ENCODE measurements around the gene CLGN. TPM values are rescaled to one million over a fixed set of nuclear protein-coding genes. Genes with fewer than 3 reads are reported as not detected.
"Not testable (repeated sequence)": the region's sequence is repeated elsewhere in the genome, so short reads cannot be mapped to it uniquely, and the experiment has no call there.

The CLGN gene
- total and polyA plus RNA-seq, 2 donors from 2014 or later, result 0.44 to 0.54 TPM

- Histone ChIP-seq H3K9ac (ENCODE audit: low read length in 3 of 3) (no peak overlapping the region), H3K9me3 (ENCODE audit: control insufficient read depth in 2 of 3, insufficient read depth in 1 of 3, low read length in 3 of 3) (no peaks in the 10 kb centered on the region), H3K27me3 (ENCODE audit: control insufficient read depth, insufficient read depth, low read length) (no peaks in the 10 kb centered on the region), H3K4me1 (ENCODE audit: control insufficient read depth in 2 of 3, insufficient read depth in 2 of 3, low read depth in 1 of 3, low read length in 3 of 3) (no peaks in the 10 kb centered on the region), H3K27ac (ENCODE audit: low read depth in 2 of 2, low read length in 2 of 2) (no peak overlapping the region), H3K4me3 (ENCODE audit: low read length in 3 of 3) (no peak overlapping the region), H3K36me3 (ENCODE audit: control insufficient read depth in 2 of 3, insufficient read depth in 3 of 3, low read length in 3 of 3) (no peaks in the 10 kb centered on the region)
- TF ChIP-seq CTCF (IDR thresholded peaks at IDR 0.05; ENCODE audit: borderline replicate concordance, extremely low read depth, insufficient read depth), result no peak
- no peak for FAIRE-seq
- DNase-seq, result no peak
- intact Hi-C loops (cut with DNase I), result no loop called here
Measured at GRCh38 chr4:140463182-140463581, 35.7 kb upstream of the CLGN start.

- intact Hi-C loops (cut with DNase I), result no loop called here
- FAIRE-seq (no peak), DNase-seq (no peak)
- H3K4me1 ChIP-seq (ENCODE audit: control insufficient read depth in 2 of 3, insufficient read depth in 2 of 3, low read depth in 1 of 3, low read length in 3 of 3), result no peaks in the 10 kb centered on the region
- H3K27ac ChIP-seq (ENCODE audit: low read depth in 2 of 2, low read length in 2 of 2), result no peak overlapping the region
- no peaks in the 10 kb centered on the region for H3K9me3 ChIP-seq (ENCODE audit: control insufficient read depth in 2 of 3, insufficient read depth in 1 of 3, low read length in 3 of 3)
- H3K4me3 ChIP-seq (ENCODE audit: low read length in 3 of 3), result no peak overlapping the region
- no peak overlapping the region for H3K9ac ChIP-seq (ENCODE audit: low read length in 3 of 3)
- H3K36me3 ChIP-seq (ENCODE audit: control insufficient read depth in 2 of 3, insufficient read depth in 3 of 3, low read length in 3 of 3), result no peaks in the 10 kb centered on the region
- H3K27me3 ChIP-seq (ENCODE audit: control insufficient read depth, insufficient read depth, low read length), result no peaks in the 10 kb centered on the region
- TF ChIP-seq CTCF (IDR thresholded peaks at IDR 0.05; ENCODE audit: borderline replicate concordance, extremely low read depth, insufficient read depth), result no peak
Measured at GRCh38 chr4:140450352-140450751, 22.9 kb upstream of the CLGN start.

DNA sequence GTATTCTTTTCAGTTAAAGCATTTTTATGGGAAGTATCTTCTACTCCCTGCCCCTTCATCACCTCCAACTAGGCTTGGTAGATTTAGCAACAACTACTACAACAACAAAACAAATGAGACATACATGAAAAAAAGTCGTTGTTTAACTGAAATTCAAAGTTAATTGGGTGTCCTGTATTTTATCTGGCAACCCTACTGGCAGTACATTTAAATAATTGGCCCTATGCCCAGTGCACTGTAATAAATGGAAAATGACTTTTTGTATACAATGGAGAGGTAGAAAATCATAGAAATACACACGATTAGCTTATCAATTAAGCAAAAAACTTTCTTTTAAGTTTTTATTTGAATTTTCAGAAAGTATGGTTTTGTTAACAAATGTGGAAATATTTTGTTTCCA, 21.4 kb upstream of the CLGN start:
- TF ChIP-seq CTCF (IDR thresholded peaks at IDR 0.05; ENCODE audit: borderline replicate concordance, extremely low read depth, insufficient read depth), result no peak
- Histone ChIP-seq H3K4me1 (ENCODE audit: control insufficient read depth in 2 of 3, insufficient read depth in 2 of 3, low read depth in 1 of 3, low read length in 3 of 3) (no peaks in the 10 kb centered on the region), H3K4me3 (ENCODE audit: low read length in 3 of 3) (no peak overlapping the region), H3K27me3 (ENCODE audit: control insufficient read depth, insufficient read depth, low read length) (no peaks in the 10 kb centered on the region), H3K9ac (ENCODE audit: low read length in 3 of 3) (no peak overlapping the region), H3K36me3 (ENCODE audit: control insufficient read depth in 2 of 3, insufficient read depth in 3 of 3, low read length in 3 of 3) (no peaks in the 10 kb centered on the region), H3K27ac (ENCODE audit: low read depth in 2 of 2, low read length in 2 of 2) (no peak overlapping the region), H3K9me3 (ENCODE audit: control insufficient read depth in 2 of 3, insufficient read depth in 1 of 3, low read length in 3 of 3) (no peaks in the 10 kb centered on the region)
- DNase-seq (peak in 1 of 5 donors; percentile 20), FAIRE-seq (no peak)
- intact Hi-C loops (cut with DNase I), result no loop called here

DNA sequence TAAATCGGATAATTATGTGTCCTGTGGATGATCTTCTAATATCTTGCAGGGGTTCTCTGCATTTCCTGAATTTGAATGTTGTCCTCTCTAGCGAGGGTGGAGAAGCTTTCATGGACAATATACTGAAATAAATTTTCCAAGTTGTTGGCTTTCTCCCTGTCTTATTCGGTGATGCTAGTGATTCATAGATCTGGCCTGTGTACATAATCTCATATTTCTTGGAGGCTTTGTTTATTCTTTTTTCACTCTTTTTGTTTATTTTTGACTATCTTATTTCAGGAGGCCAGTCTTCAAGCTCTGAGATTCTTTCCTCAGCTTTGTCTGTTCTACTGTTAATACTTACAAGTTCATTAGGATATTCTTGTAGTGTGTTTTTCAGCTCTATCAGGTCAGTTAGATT, 20.7 kb upstream of the CLGN start:
- Histone ChIP-seq H3K27me3 (ENCODE audit: control insufficient read depth, insufficient read depth, low read length) (no peaks in the 10 kb centered on the region), H3K4me3 (ENCODE audit: low read length in 3 of 3) (no peak overlapping the region), H3K9me3 (ENCODE audit: control insufficient read depth in 2 of 3, insufficient read depth in 1 of 3, low read length in 3 of 3) (no peaks in the 10 kb centered on the region), H3K36me3 (ENCODE audit: control insufficient read depth in 2 of 3, insufficient read depth in 3 of 3, low read length in 3 of 3) (no peaks in the 10 kb centered on the region), H3K9ac (ENCODE audit: low read length in 3 of 3) (no peak overlapping the region), H3K27ac (ENCODE audit: low read depth in 2 of 2, low read length in 2 of 2) (no peak overlapping the region), H3K4me1 (ENCODE audit: control insufficient read depth in 2 of 3, insufficient read depth in 2 of 3, low read depth in 1 of 3, low read length in 3 of 3) (no peaks in the 10 kb centered on the region)
- intact Hi-C loops (cut with DNase I), result no loop called here
- TF ChIP-seq CTCF (IDR thresholded peaks at IDR 0.05; ENCODE audit: borderline replicate concordance, extremely low read depth, insufficient read depth), result no peak
- DNase-seq (no peak), FAIRE-seq (no peak)

GRCh38 chr4:140444347-140444746, 16.9 kb upstream of the CLGN start:
- DNase-seq, result not testable (repeated sequence)

More at GRCh38 chr4:140444347-140444746, 16.9 kb upstream of the CLGN start:
- intact Hi-C loops (cut with DNase I); H3K27me3 ChIP-seq (ENCODE audit: control insufficient read depth, insufficient read depth, low read length); H3K4me1 ChIP-seq (ENCODE audit: control insufficient read depth in 2 of 3, insufficient read depth in 2 of 3, low read depth in 1 of 3, low read length in 3 of 3); H3K36me3 ChIP-seq (ENCODE audit: control insufficient read depth in 2 of 3, insufficient read depth in 3 of 3, low read length in 3 of 3); H3K4me3 ChIP-seq (ENCODE audit: low read length in 3 of 3); H3K9ac ChIP-seq (ENCODE audit: low read length in 3 of 3); H3K9me3 ChIP-seq (ENCODE audit: control insufficient read depth in 2 of 3, insufficient read depth in 1 of 3, low read length in 3 of 3); H3K27ac ChIP-seq (ENCODE audit: low read depth in 2 of 2, low read length in 2 of 2); FAIRE-seq: not testable (repeated sequence)
